Measurements from ENCODE around the gene DHTKD1. TPM values are rescaled to one million over a fixed set of nuclear protein-coding genes. Genes with fewer than 3 reads are reported as not detected.
"Not testable (repeated sequence)": the region's sequence is repeated elsewhere in the genome, so short reads cannot be mapped to it uniquely, and the experiment has no call there.

Gene DHTKD1
- total and polyA plus RNA-seq, 3 donors from 2014 or later, result 15.6 to 28.8 (median 26.1) TPM

DNA sequence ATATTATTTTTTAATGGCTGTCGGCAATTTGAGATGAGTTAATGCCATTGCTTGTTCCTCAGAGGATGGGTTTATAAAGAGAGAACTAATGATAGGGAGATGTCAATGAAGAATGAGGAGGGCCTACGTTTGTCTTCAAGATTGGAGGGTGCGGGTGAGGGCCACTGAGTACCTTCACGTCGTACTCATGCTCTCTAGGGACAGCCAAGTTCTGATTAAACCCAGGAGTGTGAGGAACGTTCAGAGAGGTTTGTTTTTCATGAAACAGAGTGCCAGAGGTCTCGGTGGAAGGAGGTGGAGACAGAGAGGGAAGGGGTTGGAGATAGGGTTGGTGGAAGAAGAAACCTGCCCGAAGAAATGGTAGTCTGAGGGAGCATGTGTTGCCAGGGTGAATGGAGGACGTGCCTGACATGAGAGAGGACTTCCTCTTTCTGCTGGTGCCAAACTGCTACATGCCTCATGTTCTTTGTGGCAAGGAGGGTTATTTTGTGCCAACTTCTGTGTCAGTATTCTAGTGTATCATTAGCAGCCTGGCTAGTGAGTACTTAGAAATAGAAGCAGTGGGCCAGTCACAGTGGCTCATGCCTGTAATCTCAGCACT, 8.9 kb downstream of the DHTKD1 start:
- H3K4me1 ChIP-seq, result no peaks in the 10 kb centered on the region
- intact Hi-C loops (cut with DNase I; ENCODE audit: low total_unique reads), result no loop called here
- H3K27me3 ChIP-seq, result no peaks in the 10 kb centered on the region
- H3K9me3 ChIP-seq, result no peaks in the 10 kb centered on the region
- no peak for DNase-seq
- H3K36me3 ChIP-seq (ENCODE audit: low read depth, missing control alignments), result no peaks in the 10 kb centered on the region
- TF ChIP-seq POLR2A (IDR thresholded peaks at IDR 0.05), result no peak
- TF ChIP-seq, protein P1, sequence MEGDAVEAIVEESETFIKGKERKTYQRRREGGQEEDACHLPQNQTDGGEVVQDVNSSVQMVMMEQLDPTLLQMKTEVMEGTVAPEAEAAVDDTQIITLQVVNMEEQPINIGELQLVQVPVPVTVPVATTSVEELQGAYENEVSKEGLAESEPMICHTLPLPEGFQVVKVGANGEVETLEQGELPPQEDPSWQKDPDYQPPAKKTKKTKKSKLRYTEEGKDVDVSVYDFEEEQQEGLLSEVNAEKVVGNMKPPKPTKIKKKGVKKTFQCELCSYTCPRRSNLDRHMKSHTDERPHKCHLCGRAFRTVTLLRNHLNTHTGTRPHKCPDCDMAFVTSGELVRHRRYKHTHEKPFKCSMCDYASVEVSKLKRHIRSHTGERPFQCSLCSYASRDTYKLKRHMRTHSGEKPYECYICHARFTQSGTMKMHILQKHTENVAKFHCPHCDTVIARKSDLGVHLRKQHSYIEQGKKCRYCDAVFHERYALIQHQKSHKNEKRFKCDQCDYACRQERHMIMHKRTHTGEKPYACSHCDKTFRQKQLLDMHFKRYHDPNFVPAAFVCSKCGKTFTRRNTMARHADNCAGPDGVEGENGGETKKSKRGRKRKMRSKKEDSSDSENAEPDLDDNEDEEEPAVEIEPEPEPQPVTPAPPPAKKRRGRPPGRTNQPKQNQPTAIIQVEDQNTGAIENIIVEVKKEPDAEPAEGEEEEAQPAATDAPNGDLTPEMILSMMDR (IDR thresholded peaks at IDR 0.05), result no peak
- H3K27ac ChIP-seq, result no peak overlapping the region
- WGBS, 2 donors, result 76 to 78% methylated on average over 9 of the region's 9 CpGs
- no peak overlapping the region for H3K4me3 ChIP-seq

DNA sequence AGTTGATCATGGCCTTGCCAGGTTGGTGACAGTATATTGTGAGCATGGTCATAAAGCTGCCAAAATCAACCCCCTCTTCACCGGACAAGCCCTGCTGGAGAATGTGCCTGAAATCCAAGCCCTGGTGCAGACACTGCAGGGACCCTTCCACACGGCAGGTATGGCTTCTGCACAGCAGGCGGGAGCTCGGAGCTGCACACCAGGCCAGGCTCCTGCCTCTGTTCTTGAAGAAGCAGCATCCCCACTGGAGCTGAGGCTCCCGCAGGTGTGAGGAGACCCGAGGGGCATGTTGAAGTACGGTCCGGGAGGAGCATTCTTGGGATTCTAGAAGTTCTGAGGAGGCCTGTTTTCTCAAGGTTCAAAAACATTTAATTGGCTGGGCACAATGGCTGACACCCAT, 12.7 kb downstream of the DHTKD1 start:
- H3K4me3 ChIP-seq, result no peak overlapping the region
- intact Hi-C loops (cut with DNase I; ENCODE audit: low total_unique reads), result no loop called here
- H3K36me3 ChIP-seq (ENCODE audit: low read depth, missing control alignments), result no peaks in the 10 kb centered on the region
- no peaks in the 10 kb centered on the region for H3K27me3 ChIP-seq
- no peaks in the 10 kb centered on the region for H3K4me1 ChIP-seq
- H3K9me3 ChIP-seq, result no peaks in the 10 kb centered on the region
- WGBS, 2 donors, result 87 to 95% methylated on average over 5 to 7 of the region's 8 CpGs
- no peak for TF ChIP-seq POLR2A (IDR thresholded peaks at IDR 0.05)
- TF ChIP-seq, protein P1 (IDR thresholded peaks at IDR 0.05), result no peak
- no peak for DNase-seq
- H3K27ac ChIP-seq, result no peak overlapping the region

DNA sequence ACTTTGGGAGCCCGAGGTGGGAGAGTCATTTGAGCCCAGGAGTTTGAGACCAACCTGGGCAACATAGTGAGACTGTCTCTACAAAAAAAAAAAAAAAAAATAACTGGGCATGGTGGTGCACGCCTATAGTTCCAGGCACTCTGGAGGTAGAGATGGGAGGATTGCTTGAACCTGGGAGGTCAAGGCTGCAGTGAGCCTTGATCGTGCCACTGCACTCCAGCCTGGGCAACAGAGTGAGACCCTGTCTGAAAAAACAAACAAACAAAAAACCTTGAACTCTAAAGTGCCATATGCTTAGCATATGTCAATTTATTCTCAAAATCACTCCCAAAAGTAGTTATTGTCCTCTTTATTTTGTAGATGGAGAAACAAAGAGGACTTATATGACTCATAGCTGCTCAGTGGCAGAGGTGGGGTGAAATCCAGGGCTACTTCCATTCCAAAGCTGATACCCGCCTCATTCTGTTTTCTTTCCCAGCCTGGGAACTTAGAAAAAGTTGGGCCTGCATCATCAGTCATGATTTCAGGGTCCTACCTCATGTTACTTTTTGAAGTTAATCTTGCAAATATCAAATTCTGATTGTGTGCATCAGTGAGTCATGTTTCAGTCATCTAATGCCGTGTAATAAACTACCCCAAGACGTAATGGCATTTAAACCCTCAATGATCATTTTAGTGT, 13.3 kb downstream of the DHTKD1 start:
- intact Hi-C loops (cut with DNase I; ENCODE audit: low total_unique reads), result no loop called here
- H3K4me3 ChIP-seq, result no peak overlapping the region
- no peak overlapping the region for H3K27ac ChIP-seq
- H3K9me3 ChIP-seq, result no peaks in the 10 kb centered on the region
- DNase-seq, result no peak
- no peaks in the 10 kb centered on the region for H3K36me3 ChIP-seq (ENCODE audit: low read depth, missing control alignments)
- WGBS, 2 donors, result 79 to 86% methylated on average over 6 of the region's 6 CpGs
- no peaks in the 10 kb centered on the region for H3K27me3 ChIP-seq
- TF ChIP-seq POLR2A (IDR thresholded peaks at IDR 0.05), result no peak
- TF ChIP-seq, protein P1 (IDR thresholded peaks at IDR 0.05), result no peak
- H3K4me1 ChIP-seq, result no peaks in the 10 kb centered on the region

DNA sequence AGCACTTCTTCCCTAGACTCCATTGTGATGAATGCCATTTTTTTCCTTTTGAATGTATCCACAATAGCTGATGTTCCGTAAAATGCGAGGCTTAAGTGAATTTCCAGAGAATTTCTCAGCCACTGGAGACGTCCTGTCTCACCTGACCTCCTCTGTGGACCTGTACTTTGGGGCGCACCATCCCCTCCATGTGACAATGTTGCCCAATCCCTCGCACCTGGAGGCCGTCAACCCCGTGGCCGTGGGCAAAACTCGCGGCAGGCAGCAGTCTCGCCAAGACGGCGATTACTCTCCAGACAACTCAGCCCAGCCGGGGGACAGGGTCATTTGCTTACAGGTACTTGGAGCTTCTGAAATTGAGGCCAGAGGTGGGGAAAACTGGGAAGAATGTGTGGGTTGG, 20.2 kb downstream of the DHTKD1 start:
- TF ChIP-seq, protein P1 (IDR thresholded peaks at IDR 0.05), result no peak
- TF ChIP-seq POLR2A (IDR thresholded peaks at IDR 0.05), result no peak
- WGBS, 2 donors, result 96 to 97% methylated on average over 14 of the region's 14 CpGs

DNA sequence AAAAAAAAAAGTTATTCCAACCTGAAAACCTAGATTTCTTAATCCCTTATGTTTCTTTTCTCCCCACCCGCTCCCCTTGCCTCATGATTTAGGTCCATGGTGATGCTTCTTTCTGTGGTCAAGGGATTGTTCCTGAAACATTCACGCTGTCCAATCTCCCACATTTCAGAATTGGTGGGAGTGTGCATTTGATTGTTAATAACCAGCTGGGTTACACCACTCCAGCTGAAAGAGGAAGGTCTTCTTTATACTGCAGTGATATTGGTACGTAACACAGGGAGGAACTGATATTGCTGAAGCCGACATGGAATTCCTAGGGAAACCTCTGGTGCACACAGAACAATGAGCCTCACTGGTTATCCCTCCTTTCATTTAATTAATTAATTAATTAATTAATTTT, 22.7 kb downstream of the DHTKD1 start:
- H3K4me1 ChIP-seq, result no peaks in the 10 kb centered on the region
- 91 to 97% methylated on average over 4 of the region's 4 CpGs for WGBS, 2 donors
- no peaks in the 10 kb centered on the region for H3K9me3 ChIP-seq
- H3K4me3 ChIP-seq, result no peak overlapping the region
- no peak overlapping the region for H3K27ac ChIP-seq
- TF ChIP-seq POLR2A (IDR thresholded peaks at IDR 0.05), result no peak
- TF ChIP-seq, protein P1 (IDR thresholded peaks at IDR 0.05), result no peak
- H3K27me3 ChIP-seq, result no peaks in the 10 kb centered on the region
- H3K36me3 ChIP-seq (ENCODE audit: low read depth, missing control alignments), result no peaks in the 10 kb centered on the region
- intact Hi-C loops (cut with DNase I; ENCODE audit: low total_unique reads), result no loop called here
- DNase-seq, result no peak

More for the DNA sequence above, 20.2 kb downstream of the DHTKD1 start:
- DNase-seq, result no peak
- no peak overlapping the region for H3K27ac ChIP-seq
- intact Hi-C loops (cut with DNase I; ENCODE audit: low total_unique reads), result no loop called here
- H3K36me3 ChIP-seq (ENCODE audit: low read depth, missing control alignments), result no peaks in the 10 kb centered on the region
- no peak overlapping the region for H3K4me3 ChIP-seq
- no peaks in the 10 kb centered on the region for H3K4me1 ChIP-seq
- H3K9me3 ChIP-seq, result no peaks in the 10 kb centered on the region
- no peaks in the 10 kb centered on the region for H3K27me3 ChIP-seq

DNA sequence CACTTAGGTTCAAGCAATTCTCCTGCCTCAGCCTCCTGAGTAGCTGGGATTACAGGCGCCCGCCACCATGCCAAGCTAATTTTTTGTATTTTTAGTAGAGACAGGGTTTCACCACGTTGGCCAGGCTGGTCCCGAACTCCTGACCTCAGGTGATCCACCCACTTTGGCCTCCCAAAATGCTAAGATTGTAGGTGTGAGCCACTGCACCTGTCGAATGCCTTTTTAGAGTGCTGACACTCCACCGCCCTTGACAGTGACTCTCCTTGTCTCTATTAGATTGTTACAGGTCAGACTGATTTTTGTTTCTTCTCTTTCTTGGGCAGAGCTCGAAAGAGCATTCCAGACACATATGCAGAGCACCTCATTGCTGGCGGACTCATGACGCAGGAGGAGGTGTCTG, 28.6 kb downstream of the DHTKD1 start:
- H3K27me3 ChIP-seq; DNase-seq; H3K27ac ChIP-seq; H3K4me1 ChIP-seq; intact Hi-C loops (cut with DNase I; ENCODE audit: low total_unique reads); H3K9me3 ChIP-seq; H3K36me3 ChIP-seq (ENCODE audit: low read depth, missing control alignments); H3K4me3 ChIP-seq: not testable (repeated sequence)
- WGBS, 2 donors, result 91 to 93% methylated on average over 9 of the region's 9 CpGs

All from testis (tissue), 3 donors.